Activated CD8-positive, alpha-beta T cell treated with anti-CD3 and anti-CD28 coated beads for 36 hours (primary cell): ENCODE data around the gene TSSK6. TPM values are rescaled to one million over a fixed set of nuclear protein-coding genes. Genes with fewer than 3 reads are reported as not detected.

Experiments
- ATAC-seq: fragments of 200-7000 bp; cut with Tn5 transposase; one replicate; pipeline ENCODE4 v1.10.0; 2021; ENCODE audit warnings: mild to moderate bottlenecking, moderate library complexity
- CTCF ChIA-PET: fragments of 350-600 bp; sonication (Branson Sonifier 250); formaldehyde crosslinking; loops from one replicate; lab custom pipeline; 2021; ENCODE audit warnings: antibody characterized with exemption; lab: Charles Lee
- POLR2A ChIA-PET: fragments of 350-600 bp; sonication (Branson Sonifier 250); formaldehyde crosslinking; loops from one replicate; lab custom pipeline; 2021; ENCODE audit warnings: antibody characterized with exemption; lab: Charles Lee
- DNase-seq: peaks from one replicate; pipeline ENCODE4 v3.0.0-alpha.2; 2020
- H3K27ac Mint-ChIP-seq: one replicate; pipeline ENCODE4 v1.8.0; 2021; ENCODE audit warnings: mild to moderate bottlenecking, mixed read lengths
- H3K27me3 Mint-ChIP-seq: one replicate; pipeline ENCODE4 v1.8.0; 2021; ENCODE audit warnings: mixed read lengths
- H3K36me3 Mint-ChIP-seq: one replicate; pipeline ENCODE4 v1.8.0; 2021; ENCODE audit warnings: low read depth, mixed read lengths
- H3K4me1 Mint-ChIP-seq: one replicate; pipeline ENCODE4 v1.8.0; 2021; ENCODE audit warnings: low read depth, mixed read lengths
- H3K4me3 Mint-ChIP-seq: one replicate; pipeline ENCODE4 v1.8.0; 2021; ENCODE audit warnings: mild to moderate bottlenecking, moderate library complexity, mixed read lengths
- H3K9me3 Mint-ChIP-seq: one replicate; pipeline ENCODE4 v1.8.0; 2021; ENCODE audit warnings: mixed read lengths
- intact Hi-C: fragments of 100-400 bp; cut with micrococcal nuclease; formaldehyde crosslinking; loops from one replicate; pipeline ENCODE4 v1.10.0; 2022
- total RNA-seq, 2 experiments: library from RNA; stranded (reverse); gene quantifications; one replicate each; pipeline ENCODE4 v1.2.3, GENCODE V29; 2021
- TF ChIP-seq, protein P1 (sequence below): fragments of 200-600 bp; IDR thresholded peaks from one replicate; pipeline ENCODE4 v1.8.0; 2022; ENCODE audit warnings: antibody characterized with exemption, mild to moderate bottlenecking

TSSK6 gene
- total RNA-seq, 2 experiments from 2014 or later: 3.4 to 4.9 TPM

DNA sequence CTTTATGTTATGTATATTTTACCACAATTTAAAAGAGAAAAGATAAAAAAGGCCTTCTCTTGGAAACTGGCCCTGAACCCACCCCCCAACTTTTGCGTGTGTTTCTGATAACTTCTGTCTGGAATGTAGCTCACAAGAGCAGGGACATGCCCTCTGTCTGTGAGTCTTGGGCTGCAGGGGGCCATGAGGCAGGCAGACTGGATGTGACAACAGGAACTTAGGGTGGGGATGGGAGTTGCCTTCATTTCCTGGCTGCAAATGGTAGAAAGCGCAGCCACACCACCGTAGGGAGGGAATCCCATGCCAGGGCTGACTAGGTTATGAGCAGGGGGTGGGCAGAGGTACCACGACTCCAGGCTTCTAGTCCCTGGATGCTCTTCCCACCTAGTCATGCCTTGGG is 44.6 kb upstream of the TSSK6 start:
- Mint-ChIP-seq H3K36me3 (peaks cover 10% of the 10 kb centered on the region), H3K4me1 (no peaks in the 10 kb centered on the region), H3K27me3 (no peaks in the 10 kb centered on the region), H3K4me3 (no peak overlapping the region), H3K9me3 (no peaks in the 10 kb centered on the region), H3K27ac (no peak overlapping the region)
- intact Hi-C loops: no loop called here
- TF ChIP-seq, protein P1, sequence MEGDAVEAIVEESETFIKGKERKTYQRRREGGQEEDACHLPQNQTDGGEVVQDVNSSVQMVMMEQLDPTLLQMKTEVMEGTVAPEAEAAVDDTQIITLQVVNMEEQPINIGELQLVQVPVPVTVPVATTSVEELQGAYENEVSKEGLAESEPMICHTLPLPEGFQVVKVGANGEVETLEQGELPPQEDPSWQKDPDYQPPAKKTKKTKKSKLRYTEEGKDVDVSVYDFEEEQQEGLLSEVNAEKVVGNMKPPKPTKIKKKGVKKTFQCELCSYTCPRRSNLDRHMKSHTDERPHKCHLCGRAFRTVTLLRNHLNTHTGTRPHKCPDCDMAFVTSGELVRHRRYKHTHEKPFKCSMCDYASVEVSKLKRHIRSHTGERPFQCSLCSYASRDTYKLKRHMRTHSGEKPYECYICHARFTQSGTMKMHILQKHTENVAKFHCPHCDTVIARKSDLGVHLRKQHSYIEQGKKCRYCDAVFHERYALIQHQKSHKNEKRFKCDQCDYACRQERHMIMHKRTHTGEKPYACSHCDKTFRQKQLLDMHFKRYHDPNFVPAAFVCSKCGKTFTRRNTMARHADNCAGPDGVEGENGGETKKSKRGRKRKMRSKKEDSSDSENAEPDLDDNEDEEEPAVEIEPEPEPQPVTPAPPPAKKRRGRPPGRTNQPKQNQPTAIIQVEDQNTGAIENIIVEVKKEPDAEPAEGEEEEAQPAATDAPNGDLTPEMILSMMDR: no peak
- ATAC-seq (no peak), DNase-seq (no peak)
- ChIA-PET CTCF (interaction anchor here (0.6 to 2.4 kb wide), 3 partner anchors 28 to 84 kb away, joined by 3 to 17 read pairs (median 10); partner anchors contain the start of gene GMIP), POLR2A (no interaction called here)

- CTCF ChIA-PET: interaction anchor here (0.8 to 9.0 kb wide), 3 partner anchors 9 to 85 kb away, joined by 3 to 111 read pairs (median 7); partner anchors contain the start of gene GMIP
- Mint-ChIP-seq H3K27me3 (no peaks in the 10 kb centered on the region), H3K27ac (no peak overlapping the region), H3K36me3 (peaks cover 3% of the 10 kb centered on the region), H3K4me3 (no peak overlapping the region), H3K9me3 (no peaks in the 10 kb centered on the region), H3K4me1 (no peaks in the 10 kb centered on the region)
- POLR2A ChIA-PET: no interaction called here
- TF ChIP-seq, protein P1: no peak
- DNase-seq: no peak
- intact Hi-C loops: no loop called here
- no peak for ATAC-seq
Observed at GRCh38 chr19:19558636-19559035, 43.3 kb upstream of the TSSK6 start.

DNA sequence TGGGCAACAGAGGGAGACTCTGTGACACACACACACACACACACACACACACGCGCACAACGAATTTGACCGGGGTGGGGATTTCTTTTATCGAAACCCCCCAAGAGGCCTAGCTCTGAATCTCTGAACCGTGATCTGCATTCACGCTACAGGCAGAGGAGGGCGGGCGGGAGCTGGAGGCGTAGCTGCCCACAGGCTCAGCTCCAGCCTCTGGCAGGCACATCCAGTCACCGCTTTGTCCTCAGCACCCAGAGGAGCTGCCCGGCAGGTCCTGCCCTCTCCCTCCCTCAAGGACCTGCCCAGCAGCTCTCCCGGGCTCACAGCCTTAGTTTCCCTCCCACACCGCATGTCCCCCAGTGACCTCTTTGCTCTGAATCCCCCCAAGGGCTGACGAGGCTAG is 42.7 kb upstream of the TSSK6 start:
- Mint-ChIP-seq H3K27ac (no peak overlapping the region), H3K4me1 (no peaks in the 10 kb centered on the region), H3K36me3 (peaks cover 3% of the 10 kb centered on the region), H3K27me3 (no peaks in the 10 kb centered on the region), H3K4me3 (no peak overlapping the region), H3K9me3 (no peaks in the 10 kb centered on the region)
- intact Hi-C loops: no loop called here
- DNase-seq: no peak
- TF ChIP-seq, protein P1: no peak
- no peak for ATAC-seq
- CTCF ChIA-PET: interaction anchor here (0.8 to 9.0 kb wide), 3 partner anchors 10 to 86 kb away, joined by 3 to 111 read pairs (median 7); partner anchors contain the start of gene GMIP
- POLR2A ChIA-PET: interaction anchor here (0.7 kb wide), 1 partner anchor 10 kb away, joined by 3 read pairs; no protein-coding TSS in a partner anchor

GRCh38 chr19:19554074-19555023 is 39.0 kb upstream of the TSSK6 start:
- no peaks in the 10 kb centered on the region for H3K36me3 Mint-ChIP-seq
- POLR2A ChIA-PET: interaction anchor here (0.7 kb wide), 1 partner anchor 23 kb away, joined by 3 read pairs; no protein-coding TSS in a partner anchor
- no peaks in the 10 kb centered on the region for H3K27me3 Mint-ChIP-seq
- TF ChIP-seq, protein P1: peak; percentile 94
- intact Hi-C loops: no loop called here
- H3K27ac Mint-ChIP-seq: no peak overlapping the region
- ATAC-seq: peak; percentile 80
- CTCF ChIA-PET: interaction anchor here (0.6 to 9.0 kb wide), 46 partner anchors 8 to 406 kb away, joined by 3 to 111 read pairs (median 4); partner anchors contain the start of genes CILP2, GMIP, LPAR2 and ZNF93
- DNase-seq: peak; percentile 76
- H3K4me3 Mint-ChIP-seq: no peak overlapping the region
- no peaks in the 10 kb centered on the region for H3K4me1 Mint-ChIP-seq
- peaks cover 2% of the 10 kb centered on the region for H3K9me3 Mint-ChIP-seq
